ENCODE data around the gene CARD14. TPM values are rescaled to one million over a fixed set of nuclear protein-coding genes. Genes with fewer than 3 reads are reported as not detected.

CARD14 gene
- total RNA-seq, 1 donor from 2014 or later, result 1.1 TPM

- intact Hi-C loops (cut with DNase I), result no loop called here
- Histone ChIP-seq H3K27me3 (no peaks in the 10 kb centered on the region), H3K9me3 (no peaks in the 10 kb centered on the region), H3K4me3 (no peak overlapping the region), H3K36me3 (no peaks in the 10 kb centered on the region), H3K27ac (no peak overlapping the region), H3K4me1 (no peaks in the 10 kb centered on the region)
- ATAC-seq (no peak), DNase-seq (no peak)
- no peak for TF ChIP-seq CTCF (IDR thresholded peaks at IDR 0.05)
These were observed 1.9 kb downstream of the CARD14 start for GRCh38 chr17:80171681-80172080.

- DNase-seq, result no peak
- no peaks in the 10 kb centered on the region for H3K4me1 ChIP-seq
- no peak for TF ChIP-seq CTCF (IDR thresholded peaks at IDR 0.05)
- H3K9me3 ChIP-seq, result no peaks in the 10 kb centered on the region
- H3K4me3 ChIP-seq, result no peak overlapping the region
- H3K27ac ChIP-seq, result no peak overlapping the region
- intact Hi-C loops (cut with DNase I), result no loop called here
- no peak for ATAC-seq
- no peaks in the 10 kb centered on the region for H3K36me3 ChIP-seq
- H3K27me3 ChIP-seq, result no peaks in the 10 kb centered on the region
These were observed 3.3 kb downstream of the CARD14 start for GRCh38 chr17:80173126-80173525.

- Histone ChIP-seq H3K27ac (no peak overlapping the region), H3K9me3 (no peaks in the 10 kb centered on the region), H3K36me3 (no peaks in the 10 kb centered on the region), H3K27me3 (no peaks in the 10 kb centered on the region), H3K4me1 (no peaks in the 10 kb centered on the region), H3K4me3 (no peak overlapping the region)
- intact Hi-C loops (cut with DNase I), result no loop called here
- DNase-seq (no peak), ATAC-seq (no peak)
- no peak for TF ChIP-seq CTCF (IDR thresholded peaks at IDR 0.05)
These were observed 4.1 kb downstream of the CARD14 start for GRCh38 chr17:80173916-80174315.

GRCh38 chr17:80176757-80177156 lies 6.9 kb downstream of the CARD14 start:
- Histone ChIP-seq H3K27ac (no peak overlapping the region), H3K9me3 (no peaks in the 10 kb centered on the region), H3K36me3 (no peaks in the 10 kb centered on the region), H3K4me1 (no peaks in the 10 kb centered on the region), H3K4me3 (no peak overlapping the region), H3K27me3 (no peaks in the 10 kb centered on the region)
- intact Hi-C loops (cut with DNase I), result no loop called here
- TF ChIP-seq CTCF (IDR thresholded peaks at IDR 0.05), result no peak
- no peak for DNase-seq
- no peak for ATAC-seq

GRCh38 chr17:80177986-80178595 lies 8.3 kb downstream of the CARD14 start:
- no peak for TF ChIP-seq CTCF (IDR thresholded peaks at IDR 0.05)
- ATAC-seq, result no peak

GRCh38 chr17:80180192-80180591 lies 10.4 kb downstream of the CARD14 start:
- H3K36me3 ChIP-seq, result no peaks in the 10 kb centered on the region
- ATAC-seq (no peak), DNase-seq (no peak)
- TF ChIP-seq CTCF (IDR thresholded peaks at IDR 0.05), result no peak
- no peak overlapping the region for H3K27ac ChIP-seq
- no peaks in the 10 kb centered on the region for H3K4me1 ChIP-seq
- H3K4me3 ChIP-seq, result no peak overlapping the region
- no peaks in the 10 kb centered on the region for H3K9me3 ChIP-seq
- H3K27me3 ChIP-seq, result no peaks in the 10 kb centered on the region
- intact Hi-C loops (cut with DNase I), result no loop called here

More at GRCh38 chr17:80177986-80178595, 8.3 kb downstream of the CARD14 start:
- intact Hi-C loops (cut with DNase I), result no loop called here
- Histone ChIP-seq H3K9me3 (no peaks in the 10 kb centered on the region), H3K4me1 (no peaks in the 10 kb centered on the region), H3K27ac (no peak overlapping the region), H3K36me3 (no peaks in the 10 kb centered on the region), H3K27me3 (no peaks in the 10 kb centered on the region), H3K4me3 (no peak overlapping the region)
- DNase-seq, result no peak
